NCI-H1417 treated with DMSO at 0.1 percent for 48 hours (cell line): Measurements from ENCODE around the gene PASK.

Experiments used
- DNase-seq: peaks from one replicate; lab custom pipeline; 2025; lab: John Stamatoyannopoulos, UW

The PASK gene

GRCh38 chr2:241066171-241066892 is 82.9 kb downstream of the PASK start:
- no peak for DNase-seq

- DNase-seq = no peak
Measured at GRCh38 chr2:241065355-241065803, 83.9 kb downstream of the PASK start.

- no peak for DNase-seq
Measured at GRCh38 chr2:241064802-241065354, 84.4 kb downstream of the PASK start.

- DNase-seq = no peak
Measured at GRCh38 chr2:241064008-241064801, 85.1 kb downstream of the PASK start.

- no peak for DNase-seq
Measured at GRCh38 chr2:241063587-241063986, 85.7 kb downstream of the PASK start.

GRCh38 chr2:241063093-241063551 is 86.2 kb downstream of the PASK start:
- no peak for DNase-seq

- DNase-seq = no peak
Measured at GRCh38 chr2:241062389-241063092, 86.7 kb downstream of the PASK start.

- no peak for DNase-seq
Measured at GRCh38 chr2:241061275-241061674, 88.0 kb downstream of the PASK start.
